Measurements from ENCODE around the gene TRIM67.

- TF ChIP-seq CTCF (IDR thresholded peaks at IDR 0.05): no peak
- no peak for TF ChIP-seq POLR2A (IDR thresholded peaks at IDR 0.05)
- no peak for TF ChIP-seq EP300 (IDR thresholded peaks at IDR 0.05)
These were observed 75.1 kb downstream of the TRIM67 start for GRCh38 chr1:231236938-231237337.
